Measurements from ENCODE around the gene PER1.

PER1 gene

GRCh38 chr17:8095361-8095760, 56.8 kb downstream of the PER1 start:
- no peak for DNase-seq (ENCODE audit: low read depth)
- no peak for TF ChIP-seq CTCF (conservative IDR thresholded peaks at IDR 0.05; ENCODE audit: low read depth, low read length)

GRCh38 chr17:8091033-8091687, 61.0 kb downstream of the PER1 start:
- H3K4me3 ChIP-seq (ENCODE audit: low read length): no peak overlapping the region
- TF ChIP-seq CTCF (conservative IDR thresholded peaks at IDR 0.05; ENCODE audit: low read depth, low read length): no peak
- DNase-seq (ENCODE audit: low read depth): no peak

More at GRCh38 chr17:8095361-8095760, 56.8 kb downstream of the PER1 start:
- no peak overlapping the region for H3K4me3 ChIP-seq (ENCODE audit: low read length)
